GM19467 (cell line): ENCODE measurements around the gene SIAH3.
"Not testable (repeated sequence)": the region's sequence is repeated elsewhere in the genome, so short reads cannot be mapped to it uniquely, and the experiment has no call there.

Experiments used
- ATAC-seq: cut with Tn5 transposase; IDR thresholded peaks from one replicate; pipeline ENCODE4 v1.9.1; 2021; ENCODE audit warnings: mild to moderate bottlenecking, moderate library complexity; ENCODE audit not compliant: unreplicated experiment

Gene SIAH3

DNA sequence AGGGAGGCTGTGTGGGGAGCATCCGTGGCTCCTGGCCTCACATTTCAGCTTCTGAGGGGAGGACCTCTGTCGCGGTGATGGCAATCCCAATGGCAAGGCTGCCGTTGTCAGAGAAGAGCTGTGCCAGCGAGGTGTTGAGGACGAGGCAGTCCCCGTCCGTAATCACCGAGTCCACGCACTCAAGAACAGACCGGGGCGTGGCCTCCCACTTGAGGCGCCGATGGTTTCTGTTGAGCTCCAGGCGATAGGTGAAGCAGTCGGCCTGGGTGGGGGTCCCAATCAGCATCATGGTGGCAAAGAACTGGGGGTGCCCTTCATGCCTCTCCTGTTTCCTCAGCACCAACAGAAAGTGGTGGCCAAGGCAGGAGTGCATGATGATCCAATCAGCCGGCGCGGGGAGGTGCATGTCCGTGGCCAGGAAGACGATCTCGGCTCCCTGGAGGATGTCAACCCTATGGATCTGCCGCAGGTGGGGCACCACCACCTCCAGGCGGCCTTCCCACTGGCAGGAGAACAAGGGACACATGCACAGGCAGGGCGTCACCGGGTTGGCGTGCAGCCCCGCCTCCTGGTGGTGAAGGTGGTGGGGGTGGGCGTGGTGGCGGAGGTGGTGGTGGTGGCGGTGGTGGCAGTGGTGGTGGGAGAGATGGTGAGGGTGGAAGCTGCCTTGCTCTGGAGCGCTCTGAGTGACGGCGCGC is 68.1 kb downstream of the SIAH3 start:
- ATAC-seq, result no peak

DNA sequence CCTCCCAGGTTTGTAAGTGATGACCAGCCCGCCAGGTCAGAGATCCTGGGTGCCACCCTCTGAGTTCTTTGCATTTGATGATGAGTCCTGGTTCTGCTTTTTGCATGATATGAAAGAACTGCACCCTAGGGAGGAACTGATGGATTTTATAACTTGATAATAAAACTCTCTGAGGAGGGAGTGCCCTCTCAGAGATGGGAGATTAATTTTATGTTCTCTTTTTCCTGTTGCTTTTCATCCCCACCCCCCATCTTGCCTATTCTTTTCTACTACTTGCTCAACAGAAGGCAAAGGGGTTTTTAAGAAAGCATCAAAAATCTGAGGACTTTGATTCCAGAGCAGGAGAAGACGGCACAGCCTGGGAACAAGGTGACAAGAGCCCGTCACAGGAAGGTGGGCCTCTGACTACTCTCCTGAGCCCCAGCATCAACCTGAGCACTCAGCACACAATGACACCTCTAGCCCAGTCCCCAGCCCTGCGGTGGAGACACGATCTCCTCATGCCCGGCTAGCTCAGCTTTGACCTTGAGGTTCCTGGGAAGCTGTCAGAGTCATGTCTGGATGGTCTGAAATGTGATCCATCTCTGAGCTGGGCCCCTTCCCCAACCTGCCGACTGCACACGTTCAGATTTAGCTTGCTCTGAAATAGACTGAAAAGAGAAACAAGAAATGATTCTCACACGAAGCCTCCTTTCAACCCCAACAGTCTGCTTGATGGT is 69.1 kb downstream of the SIAH3 start:
- ATAC-seq, result no peak

DNA sequence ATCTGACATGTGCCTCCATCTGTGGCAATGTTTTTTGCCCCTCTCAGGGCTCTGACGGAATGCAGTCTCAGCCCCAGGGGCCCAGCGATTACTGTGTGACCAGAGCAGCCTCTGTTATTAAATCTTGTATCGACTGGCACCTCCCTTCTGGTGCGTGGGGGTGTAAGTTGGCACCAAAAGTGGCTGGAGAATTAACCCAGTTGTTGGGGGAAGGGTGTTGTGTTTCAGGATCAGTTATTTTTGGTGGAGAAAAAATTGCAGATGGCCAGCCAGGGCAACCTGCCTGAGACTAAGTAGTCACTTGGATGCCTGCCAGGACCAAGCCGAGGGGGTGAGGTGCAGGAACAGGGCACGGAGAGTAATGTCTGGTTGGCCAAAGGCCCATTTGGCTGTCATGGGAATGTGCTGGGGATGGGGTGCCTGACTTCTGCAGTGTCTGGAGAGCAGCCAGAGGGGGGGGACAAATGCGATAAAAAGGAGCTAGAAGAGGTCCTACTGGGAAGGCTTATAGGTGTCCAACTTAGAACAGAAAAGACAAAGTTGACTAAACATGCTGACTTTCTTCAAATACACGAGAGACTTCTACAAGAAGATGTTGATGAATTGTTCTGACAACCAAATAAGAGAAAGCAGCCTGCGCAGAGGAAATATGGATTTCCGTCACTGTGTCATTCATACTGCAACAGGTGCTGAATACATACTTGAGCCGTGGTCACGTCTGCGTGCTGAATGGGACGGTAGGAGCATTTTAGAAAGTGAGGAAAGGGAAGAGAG is 69.8 kb downstream of the SIAH3 start:
- no peak for ATAC-seq

DNA sequence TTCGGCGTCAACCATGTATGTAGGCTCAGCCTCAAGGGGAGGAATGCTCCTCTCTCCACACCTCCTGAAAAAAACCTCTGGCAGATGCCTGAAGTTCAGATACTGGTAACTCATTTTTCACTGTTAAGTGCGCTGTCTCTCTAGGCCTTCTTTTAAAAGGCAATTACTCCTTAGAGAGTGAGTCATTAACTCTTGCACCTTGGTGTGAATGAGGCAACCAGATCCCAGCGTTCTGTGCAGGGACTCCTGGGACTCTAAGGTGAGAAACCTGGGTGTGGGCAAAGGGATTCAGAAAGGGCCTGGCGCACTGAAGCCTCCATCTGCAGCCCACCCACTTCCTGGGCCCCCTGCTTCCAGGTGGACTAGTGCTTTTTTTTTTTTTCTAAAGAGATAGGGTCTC is 71.7 kb downstream of the SIAH3 start:
- no peak for ATAC-seq

DNA sequence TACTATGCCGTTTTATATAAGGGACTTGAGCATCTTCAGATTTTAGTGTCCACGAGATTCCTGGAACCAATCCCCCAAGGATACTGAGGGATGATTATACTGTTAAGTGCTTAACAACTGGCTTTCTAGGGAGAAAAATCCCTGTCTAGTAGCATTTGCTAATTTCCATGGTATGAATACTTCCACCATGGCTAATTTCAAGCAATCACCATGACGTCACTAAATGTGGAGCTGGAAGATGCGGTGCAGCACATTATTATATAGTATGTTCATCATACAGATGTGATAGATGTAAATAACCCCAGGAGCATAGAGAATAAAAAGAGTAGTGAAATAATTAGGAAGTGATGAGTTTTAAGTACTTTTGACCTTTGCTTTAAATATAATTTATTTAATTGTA is 72.7 kb downstream of the SIAH3 start:
- no peak for ATAC-seq

DNA sequence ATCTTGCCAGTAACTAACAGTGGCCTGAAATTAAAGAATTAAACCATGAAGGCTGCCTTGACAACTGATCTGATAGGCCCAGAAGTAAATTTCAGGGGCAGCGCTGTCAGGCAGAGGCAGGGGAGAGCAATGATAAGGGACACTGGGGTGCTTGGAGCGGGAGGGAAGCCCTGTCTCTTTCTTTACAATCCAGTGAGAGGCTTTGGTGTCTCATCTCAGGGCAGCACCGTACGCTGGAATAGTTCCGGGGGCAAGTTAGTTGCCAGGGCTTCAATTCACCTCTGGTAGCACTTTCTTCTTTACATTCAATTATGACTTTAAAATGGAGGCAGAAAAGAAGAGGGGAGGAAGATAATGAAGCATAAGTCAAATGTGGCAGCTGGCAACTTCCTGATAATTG is 74.8 kb downstream of the SIAH3 start:
- no peak for ATAC-seq

DNA sequence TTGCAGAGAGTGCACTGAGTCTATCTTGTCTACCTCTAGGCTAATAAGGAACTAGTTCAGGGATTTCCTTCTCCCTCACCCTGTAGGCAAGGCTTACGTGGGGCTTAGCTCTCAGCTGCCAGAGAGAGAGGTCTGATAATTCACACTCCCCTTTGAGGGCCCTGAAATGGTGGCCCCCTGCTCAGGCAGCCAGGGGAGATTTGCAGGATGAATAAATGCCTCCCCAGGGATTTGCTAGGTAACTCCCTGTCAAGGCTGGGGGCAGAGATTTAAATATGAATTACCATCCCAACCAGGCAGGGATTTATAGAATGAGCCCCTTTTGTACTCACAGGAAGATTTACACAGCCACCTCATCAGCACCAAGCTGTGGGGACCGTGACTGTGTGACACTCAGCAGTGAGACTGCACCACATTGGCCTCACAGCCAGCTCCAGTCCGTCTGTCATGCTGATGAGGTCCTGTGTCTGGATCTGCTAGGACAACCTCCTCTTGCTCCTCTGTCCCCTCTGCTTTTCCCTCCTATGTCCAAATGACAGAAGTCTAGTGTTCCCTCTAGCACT is 76.1 kb downstream of the SIAH3 start:
- no peak for ATAC-seq

DNA sequence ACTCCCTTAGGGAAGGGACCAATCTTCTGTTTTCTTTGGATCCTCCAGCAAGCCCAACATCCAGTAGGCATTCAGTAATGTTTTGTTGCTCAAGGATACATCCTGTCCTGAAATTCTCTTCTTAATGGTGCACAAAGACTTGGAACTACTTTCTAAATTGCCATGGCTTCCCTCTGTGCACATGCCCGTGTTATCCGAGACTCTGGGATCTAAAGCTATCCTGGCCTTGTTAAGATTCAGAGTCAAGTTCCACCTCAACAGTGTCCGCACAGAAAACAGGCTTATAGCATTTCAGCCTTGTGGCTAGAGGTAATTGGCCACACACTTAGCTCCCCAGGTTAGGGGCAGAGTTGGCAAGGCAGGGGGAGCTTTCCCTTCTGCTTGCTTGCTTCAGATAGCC is 77.6 kb downstream of the SIAH3 start:
- ATAC-seq, result no peak

DNA sequence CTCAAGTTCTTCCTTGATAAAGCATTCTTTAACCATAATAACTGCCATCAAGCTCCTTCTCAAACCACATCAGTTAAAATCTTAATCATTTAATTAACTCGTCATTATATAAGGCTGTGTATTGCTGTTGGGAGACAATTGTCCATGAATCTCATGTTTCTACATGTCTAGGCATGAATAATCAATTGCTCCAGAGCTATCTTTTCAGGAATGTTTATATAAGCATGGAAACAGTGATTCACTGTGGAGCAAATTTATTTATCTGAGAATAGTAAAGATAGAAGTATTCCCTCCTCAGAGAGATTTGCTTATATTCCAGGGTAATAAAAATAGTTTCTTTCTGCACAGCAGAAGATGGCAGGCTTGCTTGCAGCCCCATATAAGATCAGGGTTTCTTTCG is 78.3 kb downstream of the SIAH3 start:
- ATAC-seq, result no peak

DNA sequence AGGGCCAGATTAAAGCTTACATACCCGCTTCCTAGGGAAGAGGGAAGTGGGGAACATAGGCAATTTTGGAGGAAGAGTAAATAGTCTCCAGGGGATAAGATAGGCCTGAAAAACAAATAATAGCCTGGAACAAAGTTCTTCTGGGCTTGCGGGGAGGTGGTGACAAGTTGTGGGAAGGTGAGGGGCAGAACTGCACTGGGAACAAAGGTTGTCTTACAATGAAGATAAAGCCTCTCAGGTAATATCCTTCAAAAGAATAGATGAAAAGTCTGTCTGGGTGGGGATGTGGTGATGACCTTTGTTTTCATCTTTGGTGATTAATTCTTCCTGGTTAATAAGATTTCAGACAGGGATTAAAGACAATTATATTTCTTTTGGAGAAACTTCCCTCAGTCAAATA is 80.7 kb downstream of the SIAH3 start:
- no peak for ATAC-seq

DNA sequence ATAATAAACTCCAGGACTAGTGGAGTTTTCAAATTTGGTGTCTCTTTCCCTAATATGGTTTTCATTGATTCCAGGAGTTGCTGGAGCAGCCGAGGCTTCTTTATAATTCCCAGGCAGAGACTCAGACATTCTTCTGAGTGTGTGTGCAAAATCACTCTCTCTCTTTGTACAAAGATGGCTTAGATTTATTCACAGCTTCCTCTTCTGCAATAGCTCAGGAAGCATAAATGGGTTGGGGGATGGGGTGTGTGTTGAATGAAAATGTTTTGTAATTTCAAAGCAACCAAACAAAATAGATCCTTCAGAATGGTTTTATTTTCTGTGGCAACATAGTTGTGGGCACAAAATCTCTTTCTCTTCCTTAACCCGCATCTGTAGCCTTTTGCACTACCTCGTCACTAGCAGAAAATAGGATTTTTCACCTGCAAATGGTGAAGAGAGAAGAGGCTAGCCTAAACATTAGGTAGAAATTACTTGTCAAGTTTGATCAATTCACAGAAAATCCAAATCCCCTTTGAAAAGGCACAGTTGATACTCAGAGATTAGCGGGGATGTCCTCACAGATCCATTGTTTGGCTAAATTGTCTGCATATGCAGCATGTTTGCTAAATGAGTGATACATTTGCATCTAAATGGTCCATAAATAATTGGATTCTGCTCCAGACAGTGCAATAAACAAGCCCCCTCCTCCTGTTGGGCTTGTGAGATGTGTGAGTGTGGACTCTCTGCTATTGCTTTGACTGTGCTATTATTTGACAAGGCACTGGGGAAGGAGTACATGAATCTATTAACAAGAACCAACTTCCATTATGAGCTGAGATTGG is 82.7 kb downstream of the SIAH3 start:
- no peak for ATAC-seq

DNA sequence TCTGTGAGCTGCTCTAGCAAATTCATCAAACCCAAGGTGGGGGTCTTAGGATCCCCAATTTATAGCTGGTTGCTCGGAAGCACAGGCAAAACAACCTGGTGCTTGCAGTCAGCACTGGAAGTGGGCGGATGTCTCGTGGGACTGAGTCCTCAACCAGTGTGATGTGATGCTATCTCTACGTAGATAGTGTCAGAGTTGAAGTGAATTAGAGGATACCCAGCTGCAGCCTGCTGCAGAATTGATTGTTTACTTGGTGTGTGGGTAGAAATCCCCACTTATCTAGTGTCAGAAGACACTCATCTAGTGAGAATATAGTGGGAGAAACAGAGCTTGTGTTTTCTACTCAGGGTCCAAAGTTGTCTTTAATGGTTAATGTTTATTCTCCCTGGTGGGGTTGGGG is 86.1 kb downstream of the SIAH3 start:
- no peak for ATAC-seq

DNA sequence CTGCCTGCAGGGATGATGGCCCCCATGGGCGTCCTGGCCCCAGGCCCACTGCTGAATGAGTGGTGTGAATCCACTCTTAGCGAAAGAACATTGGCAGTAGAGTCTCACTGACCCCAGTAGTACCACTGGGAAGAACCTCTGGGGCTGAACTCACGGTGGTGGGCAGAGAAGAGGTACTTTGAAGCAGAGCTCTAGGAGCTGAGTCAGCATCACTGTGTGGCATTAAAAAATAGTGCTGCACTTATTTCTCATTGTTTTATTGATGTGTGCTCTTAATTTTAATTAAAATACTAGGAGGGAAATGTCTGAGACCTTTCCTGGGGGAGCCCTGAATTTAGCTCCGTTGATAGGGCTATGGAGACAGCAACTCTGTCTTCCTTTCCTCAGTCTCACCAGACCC is 88.1 kb downstream of the SIAH3 start:
- ATAC-seq, result no peak

DNA sequence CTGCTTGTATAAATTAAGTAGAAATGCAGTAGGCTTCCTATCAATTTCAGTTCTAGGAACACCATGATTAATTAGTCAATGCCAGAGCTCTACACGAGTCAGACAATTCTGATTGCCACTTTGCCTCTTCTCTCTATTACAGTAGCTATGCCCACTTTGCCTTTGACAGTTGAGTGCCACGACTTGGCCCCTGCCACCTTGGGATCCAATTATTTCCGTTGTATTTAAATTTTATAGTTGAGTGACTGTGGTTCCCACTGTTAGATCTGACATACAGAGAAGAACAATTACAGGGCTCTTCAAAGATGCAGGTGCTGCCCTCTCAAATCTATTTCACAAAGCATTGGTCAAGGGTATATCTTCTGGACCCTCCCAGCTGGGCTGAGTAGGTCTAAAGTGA is 94.0 kb downstream of the SIAH3 start:
- not testable (repeated sequence) for ATAC-seq

DNA sequence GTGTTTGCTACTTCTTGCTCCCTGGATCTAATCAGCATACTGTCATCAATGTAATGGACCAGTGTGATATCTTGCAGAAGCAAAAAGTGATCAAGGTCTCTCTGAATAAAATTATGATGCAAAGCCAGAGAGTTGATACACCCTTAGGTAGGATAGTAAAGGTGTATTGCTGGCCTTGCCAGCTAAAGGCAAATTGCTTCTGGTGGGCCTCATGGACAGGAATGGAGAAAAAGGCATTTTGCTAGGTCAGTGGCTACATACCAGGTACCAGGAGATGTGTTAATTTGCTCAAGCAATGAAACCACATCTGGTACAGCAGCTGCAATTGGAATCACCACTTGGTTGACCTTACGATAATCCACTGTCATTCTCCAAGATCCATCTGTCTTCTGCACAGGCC is 95.1 kb downstream of the SIAH3 start:
- ATAC-seq, result not testable (repeated sequence)

DNA sequence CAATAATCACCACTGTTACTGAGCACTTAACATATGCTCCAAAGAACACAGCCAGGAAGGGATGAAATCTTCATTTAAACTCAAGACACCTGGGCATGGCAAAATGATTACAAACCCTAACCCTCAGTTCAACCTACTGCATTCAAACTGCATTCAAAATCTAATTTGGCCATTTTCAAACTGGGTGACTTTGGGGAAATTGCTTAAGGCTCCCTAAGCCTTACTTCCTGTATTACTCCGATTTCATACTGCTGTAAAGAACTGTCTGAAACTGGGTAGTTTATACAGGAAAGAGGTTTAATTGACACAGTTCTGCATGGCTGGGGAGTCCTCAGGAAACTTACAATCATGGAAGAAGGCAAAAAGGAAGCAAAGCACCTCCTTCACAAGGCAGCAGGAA is 99.0 kb downstream of the SIAH3 start:
- no peak for ATAC-seq

DNA sequence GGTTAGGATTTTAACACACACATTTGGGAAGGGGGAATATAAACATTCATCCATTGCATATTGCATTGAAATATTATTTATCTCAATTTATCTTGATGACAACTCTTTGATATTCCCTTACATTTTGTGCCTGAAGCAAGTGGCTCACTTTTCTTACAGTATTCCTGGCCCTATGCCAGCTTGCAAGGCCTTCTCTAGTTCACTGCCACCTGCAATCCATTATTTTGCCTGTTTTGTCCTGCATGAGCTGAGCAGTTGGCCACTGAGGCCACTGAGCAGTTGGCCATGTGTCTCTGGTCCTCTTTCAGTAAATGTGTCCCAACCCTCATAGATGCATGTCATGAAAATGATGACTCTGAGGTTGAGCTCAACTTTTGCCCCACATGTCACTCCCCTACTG is 99.7 kb downstream of the SIAH3 start:
- no peak for ATAC-seq

DNA sequence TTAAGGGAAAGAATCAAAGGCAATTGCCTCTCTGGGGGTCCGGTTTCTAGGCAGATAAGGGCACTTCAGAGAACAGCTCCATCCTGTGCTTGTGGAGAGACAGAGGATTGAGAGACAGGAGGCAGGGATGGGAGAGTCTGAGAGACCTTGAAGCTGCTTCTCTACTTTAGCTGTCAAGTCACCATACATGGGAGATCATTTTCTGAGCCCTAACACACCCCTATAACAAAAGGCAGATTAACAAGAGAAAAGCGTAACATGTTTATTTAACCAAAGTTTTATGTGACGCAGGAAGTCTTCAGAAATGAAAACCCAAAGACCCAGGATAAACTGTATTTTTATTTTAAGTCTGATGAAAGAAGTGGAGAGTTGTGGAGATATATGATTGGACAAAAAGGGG is 101.0 kb downstream of the SIAH3 start:
- ATAC-seq, result no peak

DNA sequence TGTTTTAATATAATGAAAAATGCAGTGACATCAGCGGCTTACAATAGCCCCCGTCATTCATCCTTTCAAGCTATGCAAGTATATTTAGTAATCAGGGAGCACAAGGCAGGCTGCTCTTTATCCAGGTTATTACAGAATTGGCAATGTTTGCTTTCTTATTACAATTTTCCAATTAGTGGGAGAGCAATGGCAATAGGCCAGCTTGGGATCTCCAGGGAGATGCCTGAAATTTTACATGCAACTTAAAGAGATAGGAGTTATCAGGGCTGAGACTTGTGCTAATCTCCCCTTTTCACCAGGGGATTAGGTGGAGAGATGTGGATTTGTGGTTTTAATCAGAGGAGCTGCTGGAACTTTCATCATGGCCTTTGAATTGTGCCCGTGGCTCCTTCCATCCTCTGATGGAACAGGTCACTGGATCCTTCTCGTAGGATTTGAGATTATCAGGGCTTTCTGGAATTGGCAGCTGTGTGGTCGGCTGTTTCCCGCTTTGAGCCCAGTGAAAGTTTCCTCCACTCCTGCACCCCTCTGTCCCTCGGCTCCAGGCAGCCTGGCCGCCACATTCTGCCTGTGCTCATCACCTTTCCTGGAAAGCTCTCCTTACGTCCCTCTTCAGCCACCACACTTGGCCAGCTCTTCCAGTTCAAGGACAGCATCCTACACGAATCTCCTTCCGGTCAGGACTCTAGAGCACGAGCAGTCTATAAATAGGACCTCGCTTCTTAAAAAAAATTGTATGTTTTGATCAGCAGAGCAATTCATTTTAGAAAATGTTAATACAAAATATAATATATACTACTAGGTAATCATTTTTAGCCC is 102.4 kb downstream of the SIAH3 start:
- ATAC-seq, result no peak

DNA sequence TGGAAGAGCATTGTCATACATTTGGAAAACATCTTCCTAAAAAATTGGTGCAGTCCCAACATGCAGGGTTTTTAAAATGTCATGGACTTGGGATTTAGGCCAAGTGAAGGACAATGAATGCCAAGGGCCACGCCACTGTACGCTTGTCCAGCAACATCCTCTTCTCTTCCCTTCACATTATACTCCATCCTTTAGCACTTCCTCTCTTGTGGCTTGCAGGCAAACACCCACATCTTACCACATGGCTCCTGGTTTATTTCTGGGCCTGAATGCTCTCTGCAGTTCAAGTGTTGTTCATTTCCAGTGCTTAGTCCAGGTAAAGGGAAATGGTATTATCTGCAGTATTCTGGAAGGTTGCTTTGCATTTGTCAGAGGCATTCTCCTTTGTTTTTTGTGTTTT is 104.5 kb downstream of the SIAH3 start:
- no peak for ATAC-seq
